ENCODE data around the gene YLPM1.
A peak's percentile ranks its signal among the peaks of the same experiment; 100 is the strongest.

YLPM1 gene

GRCh38 chr14:74841230-74842207 lies 78.4 kb downstream of the YLPM1 start:
- peak; percentile 25 for DNase-seq
- Mint-ChIP-seq H3K36me3 (ENCODE audit: low read depth) (peaks cover 15% of the 10 kb centered on the region), H3K27me3 (no peaks in the 10 kb centered on the region), H3K27ac (peak overlapping the region; percentile 68), H3K4me1 (peaks cover 64% of the 10 kb centered on the region), H3K9me3 (no peaks in the 10 kb centered on the region), H3K4me3 (peak overlapping the region; percentile 4)
- peak; percentile 86 for ATAC-seq

GRCh38 chr14:74843653-74844052 lies 80.5 kb downstream of the YLPM1 start:
- peaks cover 5% of the 10 kb centered on the region for H3K36me3 Mint-ChIP-seq (ENCODE audit: low read depth)
- ATAC-seq: no peak
- no peak overlapping the region for H3K27ac Mint-ChIP-seq
- H3K4me1 Mint-ChIP-seq: peaks cover 47% of the 10 kb centered on the region
- H3K4me3 Mint-ChIP-seq: no peak overlapping the region
- H3K9me3 Mint-ChIP-seq: no peaks in the 10 kb centered on the region
- DNase-seq: no peak
- H3K27me3 Mint-ChIP-seq: no peaks in the 10 kb centered on the region

- Mint-ChIP-seq H3K4me3 (no peak overlapping the region), H3K36me3 (ENCODE audit: low read depth) (peaks cover 1% of the 10 kb centered on the region), H3K27me3 (no peaks in the 10 kb centered on the region), H3K4me1 (peaks cover 28% of the 10 kb centered on the region), H3K9me3 (no peaks in the 10 kb centered on the region), H3K27ac (no peak overlapping the region)
- ATAC-seq (no peak), DNase-seq (no peak)
Measured at GRCh38 chr14:74846168-74846567, 83.1 kb downstream of the YLPM1 start.

GRCh38 chr14:74846968-74847665 lies 84.0 kb downstream of the YLPM1 start:
- DNase-seq (no peak), ATAC-seq (no peak)
- H3K36me3 Mint-ChIP-seq (ENCODE audit: low read depth): peaks cover 1% of the 10 kb centered on the region
- peaks cover 20% of the 10 kb centered on the region for H3K4me1 Mint-ChIP-seq
- no peaks in the 10 kb centered on the region for H3K27me3 Mint-ChIP-seq
- no peak overlapping the region for H3K27ac Mint-ChIP-seq
- no peak overlapping the region for H3K4me3 Mint-ChIP-seq
- H3K9me3 Mint-ChIP-seq: no peaks in the 10 kb centered on the region

GRCh38 chr14:74848768-74849167 lies 85.7 kb downstream of the YLPM1 start:
- DNase-seq (no peak), ATAC-seq (no peak)
- H3K36me3 Mint-ChIP-seq (ENCODE audit: low read depth): no peaks in the 10 kb centered on the region
- H3K27ac Mint-ChIP-seq: no peak overlapping the region
- H3K4me3 Mint-ChIP-seq: no peak overlapping the region
- peaks cover 24% of the 10 kb centered on the region for H3K4me1 Mint-ChIP-seq
- H3K27me3 Mint-ChIP-seq: no peaks in the 10 kb centered on the region
- no peaks in the 10 kb centered on the region for H3K9me3 Mint-ChIP-seq

- ATAC-seq (no peak), DNase-seq (no peak)
- H3K27ac Mint-ChIP-seq: no peak overlapping the region
- H3K36me3 Mint-ChIP-seq (ENCODE audit: low read depth): no peaks in the 10 kb centered on the region
- H3K4me3 Mint-ChIP-seq: no peak overlapping the region
- H3K4me1 Mint-ChIP-seq: peaks cover 22% of the 10 kb centered on the region
- no peaks in the 10 kb centered on the region for H3K27me3 Mint-ChIP-seq
- no peaks in the 10 kb centered on the region for H3K9me3 Mint-ChIP-seq
Measured at GRCh38 chr14:74852922-74853530, 89.9 kb downstream of the YLPM1 start.

GRCh38 chr14:74853581-74853980 lies 90.5 kb downstream of the YLPM1 start:
- DNase-seq: no peak

GRCh38 chr14:74855021-74855420 lies 91.9 kb downstream of the YLPM1 start:
- ATAC-seq (no peak), DNase-seq (no peak)
- H3K4me1 Mint-ChIP-seq: peaks cover 21% of the 10 kb centered on the region
- H3K36me3 Mint-ChIP-seq (ENCODE audit: low read depth): no peaks in the 10 kb centered on the region
- no peaks in the 10 kb centered on the region for H3K9me3 Mint-ChIP-seq
- no peaks in the 10 kb centered on the region for H3K27me3 Mint-ChIP-seq
- no peak overlapping the region for H3K27ac Mint-ChIP-seq
- H3K4me3 Mint-ChIP-seq: no peak overlapping the region

More at GRCh38 chr14:74853581-74853980, 90.5 kb downstream of the YLPM1 start:
- H3K36me3 Mint-ChIP-seq (ENCODE audit: low read depth): no peaks in the 10 kb centered on the region
- H3K27ac Mint-ChIP-seq: no peak overlapping the region
- no peak overlapping the region for H3K4me3 Mint-ChIP-seq
- ATAC-seq: no peak
- H3K9me3 Mint-ChIP-seq: no peaks in the 10 kb centered on the region
- H3K27me3 Mint-ChIP-seq: no peaks in the 10 kb centered on the region
- H3K4me1 Mint-ChIP-seq: peaks cover 21% of the 10 kb centered on the region

- no peaks in the 10 kb centered on the region for H3K9me3 Mint-ChIP-seq
- H3K27ac Mint-ChIP-seq: no peak overlapping the region
- no peaks in the 10 kb centered on the region for H3K36me3 Mint-ChIP-seq (ENCODE audit: low read depth)
- H3K4me1 Mint-ChIP-seq: peaks cover 22% of the 10 kb centered on the region
- ATAC-seq: no peak
- no peaks in the 10 kb centered on the region for H3K27me3 Mint-ChIP-seq
- H3K4me3 Mint-ChIP-seq: no peak overlapping the region
- no peak for DNase-seq
Measured at GRCh38 chr14:74855945-74856344, 92.8 kb downstream of the YLPM1 start.

GRCh38 chr14:74856366-74856765 lies 93.2 kb downstream of the YLPM1 start:
- no peak for ATAC-seq
- DNase-seq: no peak
- H3K9me3 Mint-ChIP-seq: no peaks in the 10 kb centered on the region
- peaks cover 22% of the 10 kb centered on the region for H3K4me1 Mint-ChIP-seq
- no peaks in the 10 kb centered on the region for H3K27me3 Mint-ChIP-seq
- no peak overlapping the region for H3K4me3 Mint-ChIP-seq
- H3K36me3 Mint-ChIP-seq (ENCODE audit: low read depth): no peaks in the 10 kb centered on the region
- H3K27ac Mint-ChIP-seq: no peak overlapping the region

- ATAC-seq (no peak), DNase-seq (no peak)
- Mint-ChIP-seq H3K27ac (no peak overlapping the region), H3K9me3 (no peaks in the 10 kb centered on the region), H3K36me3 (ENCODE audit: low read depth) (no peaks in the 10 kb centered on the region), H3K27me3 (no peaks in the 10 kb centered on the region), H3K4me1 (peaks cover 17% of the 10 kb centered on the region), H3K4me3 (no peak overlapping the region)
Measured at GRCh38 chr14:74858022-74858421, 94.9 kb downstream of the YLPM1 start.

GRCh38 chr14:74859757-74860552 lies 96.8 kb downstream of the YLPM1 start:
- Mint-ChIP-seq H3K4me1 (peaks cover 6% of the 10 kb centered on the region), H3K27ac (no peak overlapping the region), H3K36me3 (ENCODE audit: low read depth) (no peaks in the 10 kb centered on the region), H3K27me3 (no peaks in the 10 kb centered on the region), H3K4me3 (no peak overlapping the region), H3K9me3 (no peaks in the 10 kb centered on the region)
- DNase-seq: no peak
- ATAC-seq: no peak

- ATAC-seq (peak; percentile 87), DNase-seq (peak; percentile 95)
- H3K4me1 Mint-ChIP-seq: peaks cover 2% of the 10 kb centered on the region
- no peaks in the 10 kb centered on the region for H3K27me3 Mint-ChIP-seq
- no peaks in the 10 kb centered on the region for H3K36me3 Mint-ChIP-seq (ENCODE audit: low read depth)
- H3K9me3 Mint-ChIP-seq: no peaks in the 10 kb centered on the region
- no peak overlapping the region for H3K4me3 Mint-ChIP-seq
- no peak overlapping the region for H3K27ac Mint-ChIP-seq
Measured at GRCh38 chr14:74860899-74861733, 98.0 kb downstream of the YLPM1 start.
